Thymus (tissue), 11 donors: ENCODE results near the gene MS4A4A. TPM values are rescaled to one million over a fixed set of nuclear protein-coding genes. Genes with fewer than 3 reads are reported as not detected.

Experiments
- DNase-seq, 9 donors: peaks; one replicate each; pipeline ENCODE4 v3.0.0-alpha.2; 2013; ENCODE audit warnings: low spot score in 9 of 9, low read depth in 6 of 9, missing footprints in 1 of 9
- H3K27ac ChIP-seq, 2 donors: one replicate each; pipeline ENCODE4 v1.5.1; 2013; ENCODE audit warnings: control low read depth in 1 of 2, low read depth in 1 of 2, low read length in 1 of 2, mild to moderate bottlenecking in 1 of 2, moderate library complexity in 1 of 2
- H3K27me3 ChIP-seq, 2 donors: one replicate each; pipeline ENCODE4 v1.5.1; 2013; ENCODE audit warnings: low read length in 1 of 2; ENCODE audit not compliant: control insufficient read depth in 2 of 2, insufficient read depth in 1 of 2
- H3K36me3 ChIP-seq, 2 donors: one replicate each; pipeline ENCODE4 v1.5.1; 2013; ENCODE audit warnings: low read length in 1 of 2, mild to moderate bottlenecking in 1 of 2, moderate library complexity in 1 of 2; ENCODE audit not compliant: control insufficient read depth in 2 of 2, insufficient read depth in 2 of 2
- H3K4me1 ChIP-seq, 2 donors: one replicate each; pipeline ENCODE4 v1.5.1; 2013; ENCODE audit warnings: low read length in 2 of 2; ENCODE audit not compliant: control insufficient read depth in 2 of 2, insufficient read depth in 2 of 2
- H3K4me3 ChIP-seq, 2 donors: one replicate each; pipeline ENCODE4 v1.5.1; 2013; ENCODE audit warnings: low read length in 2 of 2, control low read depth in 1 of 2, mild to moderate bottlenecking in 1 of 2
- H3K9me3 ChIP-seq, 2 donors: one replicate each; pipeline ENCODE4 v1.5.1; 2013; ENCODE audit warnings: low read length in 1 of 2, mild to moderate bottlenecking in 1 of 2; ENCODE audit not compliant: control insufficient read depth in 2 of 2, insufficient read depth in 1 of 2
- WGBS: extraction: QIAGEN DNeasy Blood & Tissue Kit; methylation state at CpG from one replicate; pipeline ENCODE4 v1.1.7; 2013; 5-methylcytosine and 5-hydroxymethylcytosine counted together
- polyA plus RNA-seq: library from polyadenylated mRNA; stranded (reverse); fragments of 200-250 nt; gene quantifications from one replicate; pipeline ENCODE4 v1.2.3, GENCODE V29; 2013
- total RNA-seq: library from RNA; stranded (reverse); fragments of 120-200 nt; gene quantifications from one replicate; pipeline ENCODE4 v1.2.4, GENCODE V29; 2013
- donor health status: healthy.

The MS4A4A gene
- total and polyA plus RNA-seq, 2 donors = 14.1 to 55.6 TPM

- no peak for DNase-seq
- H3K4me3 ChIP-seq = no peak overlapping the region
- WGBS = 86% methylated on average over 2 of the region's 2 CpGs
- no peak overlapping the region for H3K27ac ChIP-seq
- no peaks in the 10 kb centered on the region for H3K36me3 ChIP-seq
- H3K9me3 ChIP-seq = no peaks in the 10 kb centered on the region
- no peaks in the 10 kb centered on the region for H3K4me1 ChIP-seq
- no peaks in the 10 kb centered on the region for H3K27me3 ChIP-seq
Observed at GRCh38 chr11:60338053-60338452, 57.6 kb downstream of the MS4A4A start.

- Histone ChIP-seq H3K9me3 (no peaks in the 10 kb centered on the region), H3K27ac (no peak overlapping the region), H3K36me3 (no peaks in the 10 kb centered on the region), H3K27me3 (no peaks in the 10 kb centered on the region), H3K4me1 (no peaks in the 10 kb centered on the region), H3K4me3 (no peak overlapping the region)
- no peak for DNase-seq
- 64% methylated on average over 3 of the region's 3 CpGs for WGBS
Observed at GRCh38 chr11:60339356-60339755, 58.9 kb downstream of the MS4A4A start.

- no peak overlapping the region for H3K27ac ChIP-seq
- H3K4me1 ChIP-seq = no peaks in the 10 kb centered on the region
- peak in 2 of 9 donors; percentile 11 to 27 for DNase-seq
- no peaks in the 10 kb centered on the region for H3K27me3 ChIP-seq
- H3K36me3 ChIP-seq = no peaks in the 10 kb centered on the region
- no peaks in the 10 kb centered on the region for H3K9me3 ChIP-seq
- WGBS = 72% methylated on average over 10 of the region's 10 CpGs
- H3K4me3 ChIP-seq = no peak overlapping the region
Observed at GRCh38 chr11:60343094-60343704, 62.7 kb downstream of the MS4A4A start.

- H3K9me3 ChIP-seq = no peaks in the 10 kb centered on the region
- 100% methylated on average over 2 of the region's 2 CpGs for WGBS
- H3K4me3 ChIP-seq = no peak overlapping the region
- no peak for DNase-seq
- H3K27ac ChIP-seq = no peak overlapping the region
- no peaks in the 10 kb centered on the region for H3K27me3 ChIP-seq
- no peaks in the 10 kb centered on the region for H3K4me1 ChIP-seq
- no peaks in the 10 kb centered on the region for H3K36me3 ChIP-seq
Observed at GRCh38 chr11:60344146-60344545, 63.7 kb downstream of the MS4A4A start.

- no peaks in the 10 kb centered on the region for H3K36me3 ChIP-seq
- no peak overlapping the region for H3K4me3 ChIP-seq
- no peak overlapping the region for H3K27ac ChIP-seq
- no peak for DNase-seq
- no peaks in the 10 kb centered on the region for H3K9me3 ChIP-seq
- H3K27me3 ChIP-seq = no peaks in the 10 kb centered on the region
- H3K4me1 ChIP-seq = no peaks in the 10 kb centered on the region
Observed at GRCh38 chr11:60345489-60345888, 65.0 kb downstream of the MS4A4A start.

GRCh38 chr11:60347084-60347797, 66.8 kb downstream of the MS4A4A start:
- Histone ChIP-seq H3K27ac (no peak overlapping the region), H3K9me3 (no peaks in the 10 kb centered on the region)
- WGBS = 95% methylated on average over 2 of the region's 2 CpGs

GRCh38 chr11:60348116-60348515, 67.7 kb downstream of the MS4A4A start:
- 88% methylated on average over 2 of the region's 2 CpGs for WGBS
- Histone ChIP-seq H3K9me3 (no peaks in the 10 kb centered on the region), H3K27me3 (no peaks in the 10 kb centered on the region), H3K4me1 (no peaks in the 10 kb centered on the region), H3K4me3 (no peak overlapping the region), H3K36me3 (no peaks in the 10 kb centered on the region), H3K27ac (no peak overlapping the region)
- no peak for DNase-seq

More at GRCh38 chr11:60347084-60347797, 66.8 kb downstream of the MS4A4A start:
- no peaks in the 10 kb centered on the region for H3K27me3 ChIP-seq
- DNase-seq = no peak
- no peak overlapping the region for H3K4me3 ChIP-seq
- no peaks in the 10 kb centered on the region for H3K36me3 ChIP-seq
- no peaks in the 10 kb centered on the region for H3K4me1 ChIP-seq

GRCh38 chr11:60349990-60350389, 69.5 kb downstream of the MS4A4A start:
- no peaks in the 10 kb centered on the region for H3K27me3 ChIP-seq
- H3K4me3 ChIP-seq = no peak overlapping the region
- no peaks in the 10 kb centered on the region for H3K9me3 ChIP-seq
- no peak overlapping the region for H3K27ac ChIP-seq
- WGBS = 95% methylated on average over 1 of the region's 1 CpG
- no peak for DNase-seq
- no peaks in the 10 kb centered on the region for H3K4me1 ChIP-seq
- H3K36me3 ChIP-seq = no peaks in the 10 kb centered on the region

- no peak overlapping the region for H3K4me3 ChIP-seq
- H3K4me1 ChIP-seq = no peaks in the 10 kb centered on the region
- no peak for DNase-seq
- no peaks in the 10 kb centered on the region for H3K27me3 ChIP-seq
- peaks cover 0 to 13% of the 10 kb centered on the region in 2 donors for H3K9me3 ChIP-seq
- no peaks in the 10 kb centered on the region for H3K36me3 ChIP-seq
- no peak overlapping the region for H3K27ac ChIP-seq
- WGBS = 23% methylated on average over 2 of the region's 2 CpGs
Observed at GRCh38 chr11:60357771-60358170, 77.3 kb downstream of the MS4A4A start.
